Left lung (tissue), 10 donors: ENCODE data around the gene POU3F1. TPM values are rescaled to one million over a fixed set of nuclear protein-coding genes. Genes with fewer than 3 reads are reported as not detected.

Experiments
- ATAC-seq: fragments of 200-7000 bp; cut with Tn5 transposase; one replicate; pipeline ENCODE4 v1.9.1; 2020; ENCODE audit warnings: moderate library complexity
- DNase-seq, 4 donors: peaks; one replicate each; pipeline ENCODE4 v3.0.0-alpha.2; 2013 to 2020
- H3K27ac ChIP-seq, 2 donors: fragments of 200-600 bp; sonication (generic) in 1 of 2; one replicate each; pipeline versions ENCODE4 v1.5.0 to v1.8.0; 2020 to 2021
- H3K27me3 ChIP-seq, 2 donors: fragments of 200-600 bp; sonication (generic) in 1 of 2; one replicate each; pipeline versions ENCODE4 v1.5.0 to v1.8.0; 2020 to 2021
- H3K36me3 ChIP-seq, 2 donors: fragments of 200-600 bp; sonication (generic) in 1 of 2; one replicate each; pipeline versions ENCODE4 v1.5.0 to v1.8.0; 2020 to 2021
- H3K4me1 ChIP-seq, 2 donors: fragments of 200-600 bp; one replicate each; pipeline ENCODE4 v1.8.0; 2021
- H3K4me3 ChIP-seq, 2 donors: fragments of 200-600 bp; sonication (generic) in 1 of 2; one replicate each; pipeline versions ENCODE4 v1.5.0 to v1.8.0; 2020 to 2021; ENCODE audit warnings: mild to moderate bottlenecking in 1 of 2
- H3K9me3 ChIP-seq, 2 donors: fragments of 200-600 bp; sonication (generic) in 1 of 2; one replicate each; pipeline versions ENCODE4 v1.5.0 to v1.8.0; 2020 to 2021
- intact Hi-C, 2 donors: fragments of 100-400 bp; cut with DNase I; formaldehyde crosslinking; loops; one replicate each; pipeline versions ENCODE4 v1.11.2 to v1.14.2; 2022
- polyA plus RNA-seq, 6 donors: library from polyadenylated mRNA; unstranded; fragments of 120-200 nt; gene quantifications; one replicate each; pipeline ENCODE4 v1.2.1, GENCODE V29; 2013; ENCODE audit not compliant: insufficient read length in 6 of 6
- total RNA-seq, 2 donors: library from RNA; stranded (reverse); fragmentation: NEBNext Ultra II Directional; extraction: Animal tissue kit (Norgen Biotek cat#: 25700); gene quantifications; one replicate each; pipeline ENCODE4 v1.2.1, GENCODE V29; 2021
- TF ChIP-seq, protein P1 (sequence below), 2 donors: fragments of 200-600 bp; sonication (generic) in 1 of 2; IDR thresholded peaks; one replicate each; pipeline versions ENCODE4 v1.5.0 to v1.8.0; 2021; ENCODE audit warnings: antibody characterized with exemption in 2 of 2
- donor health status: DM: no; HTN: yes; CAD: no.
- donor health status: DM: no; HTN: no; CAD: no.

POU3F1 gene
- total and polyA plus RNA-seq, 8 donors, result 0.08 to 0.28 (median 0.13) TPM; not detected in 4

DNA sequence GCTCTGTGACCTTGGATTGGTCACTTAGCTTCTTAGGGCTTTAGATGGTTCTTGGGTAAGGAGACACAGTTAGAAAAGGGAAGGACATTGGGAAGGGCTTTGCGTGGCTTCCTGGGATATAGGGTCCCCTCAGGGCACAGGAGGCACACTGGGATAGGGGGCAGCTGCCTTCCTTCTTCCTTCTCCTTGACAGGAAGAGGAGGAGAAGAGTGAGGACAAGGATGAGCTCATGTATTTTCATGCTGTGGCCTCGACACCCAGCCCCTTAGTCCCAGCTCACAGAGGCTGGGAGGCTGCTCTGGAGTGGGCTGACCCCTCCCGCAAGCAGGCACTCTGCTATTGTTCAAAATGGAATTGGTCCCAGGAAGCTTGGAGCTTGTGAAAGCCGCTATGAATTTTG is 45.7 kb upstream of the POU3F1 start:
- ATAC-seq, result no peak
- TF ChIP-seq, protein P1, sequence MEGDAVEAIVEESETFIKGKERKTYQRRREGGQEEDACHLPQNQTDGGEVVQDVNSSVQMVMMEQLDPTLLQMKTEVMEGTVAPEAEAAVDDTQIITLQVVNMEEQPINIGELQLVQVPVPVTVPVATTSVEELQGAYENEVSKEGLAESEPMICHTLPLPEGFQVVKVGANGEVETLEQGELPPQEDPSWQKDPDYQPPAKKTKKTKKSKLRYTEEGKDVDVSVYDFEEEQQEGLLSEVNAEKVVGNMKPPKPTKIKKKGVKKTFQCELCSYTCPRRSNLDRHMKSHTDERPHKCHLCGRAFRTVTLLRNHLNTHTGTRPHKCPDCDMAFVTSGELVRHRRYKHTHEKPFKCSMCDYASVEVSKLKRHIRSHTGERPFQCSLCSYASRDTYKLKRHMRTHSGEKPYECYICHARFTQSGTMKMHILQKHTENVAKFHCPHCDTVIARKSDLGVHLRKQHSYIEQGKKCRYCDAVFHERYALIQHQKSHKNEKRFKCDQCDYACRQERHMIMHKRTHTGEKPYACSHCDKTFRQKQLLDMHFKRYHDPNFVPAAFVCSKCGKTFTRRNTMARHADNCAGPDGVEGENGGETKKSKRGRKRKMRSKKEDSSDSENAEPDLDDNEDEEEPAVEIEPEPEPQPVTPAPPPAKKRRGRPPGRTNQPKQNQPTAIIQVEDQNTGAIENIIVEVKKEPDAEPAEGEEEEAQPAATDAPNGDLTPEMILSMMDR (IDR thresholded peaks at IDR 0.05), result no peak
- intact Hi-C loops, result no loop called here

DNA sequence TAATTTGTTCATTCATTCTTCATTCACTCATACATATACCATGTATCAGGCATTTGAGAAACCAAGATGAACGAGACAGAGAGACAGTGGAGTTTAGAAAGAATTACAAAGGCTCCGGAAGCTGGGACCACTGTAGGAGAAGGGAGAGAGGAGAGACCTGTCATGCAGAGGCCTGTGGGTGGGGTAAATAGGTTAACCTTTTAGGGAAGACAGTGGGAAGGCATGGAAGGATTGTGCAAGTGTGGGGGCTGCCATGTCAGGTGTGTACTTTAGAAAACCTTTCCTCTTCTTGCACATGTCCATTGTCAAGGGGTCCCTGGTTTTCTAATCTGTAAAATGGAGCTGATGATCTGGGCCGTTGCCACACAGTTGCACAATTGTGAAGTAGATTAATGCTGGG is 44.2 kb upstream of the POU3F1 start:
- TF ChIP-seq, protein P1 (IDR thresholded peaks at IDR 0.05), result no peak
- Histone ChIP-seq H3K36me3 (no peaks in the 10 kb centered on the region), H3K4me3 (no peak overlapping the region), H3K4me1 (no peaks in the 10 kb centered on the region), H3K27me3 (peaks cover 0 to 50% of the 10 kb centered on the region in 2 donors), H3K27ac (no peak overlapping the region), H3K9me3 (no peaks in the 10 kb centered on the region)
- no peak for DNase-seq
- intact Hi-C loops, result no loop called here
- ATAC-seq, result no peak

More for the DNA sequence above, 45.7 kb upstream of the POU3F1 start:
- peaks cover 0 to 47% of the 10 kb centered on the region in 2 donors for H3K27me3 ChIP-seq
- no peak overlapping the region for H3K4me3 ChIP-seq
- no peak for DNase-seq
- no peaks in the 10 kb centered on the region for H3K4me1 ChIP-seq
- no peak overlapping the region for H3K27ac ChIP-seq
- no peaks in the 10 kb centered on the region for H3K9me3 ChIP-seq
- H3K36me3 ChIP-seq, result no peaks in the 10 kb centered on the region

DNA sequence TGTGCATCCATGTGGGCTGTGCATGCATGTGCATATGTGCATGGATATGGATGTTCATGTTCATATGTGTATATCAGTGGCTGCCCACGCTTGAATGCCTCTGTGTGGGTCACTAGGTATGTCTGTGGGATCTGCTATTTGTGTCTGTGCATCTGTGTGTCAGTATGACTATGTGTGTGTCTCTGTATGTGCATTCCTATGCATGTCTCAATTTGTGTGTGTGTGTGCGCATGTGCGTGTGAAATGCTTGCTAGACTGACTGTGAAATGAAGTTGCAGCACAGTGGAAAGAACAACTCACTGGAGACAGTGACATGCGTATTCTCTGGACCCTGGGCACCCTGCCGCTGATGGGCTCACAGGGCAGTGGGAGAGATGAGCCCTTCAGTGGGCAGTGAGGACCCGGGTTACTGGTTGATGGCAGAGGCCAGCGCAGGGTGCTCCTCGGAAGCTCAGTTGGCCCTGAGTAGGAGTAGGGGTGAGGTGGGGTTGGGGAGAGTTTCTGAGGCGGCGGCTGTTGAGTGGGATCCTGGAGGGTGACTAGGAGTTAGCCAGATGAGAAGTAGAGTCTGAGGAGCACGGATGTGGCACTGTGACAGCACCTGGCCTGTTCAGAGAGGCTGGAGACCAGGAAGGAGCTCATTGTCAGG is 43.2 kb upstream of the POU3F1 start:
- Histone ChIP-seq H3K4me1 (no peaks in the 10 kb centered on the region), H3K36me3 (no peaks in the 10 kb centered on the region), H3K4me3 (no peak overlapping the region), H3K9me3 (no peaks in the 10 kb centered on the region), H3K27me3 (peaks cover 0 to 47% of the 10 kb centered on the region in 2 donors), H3K27ac (no peak overlapping the region)
- TF ChIP-seq, protein P1 (IDR thresholded peaks at IDR 0.05), result no peak
- ATAC-seq (no peak), DNase-seq (no peak)
- intact Hi-C loops, result no loop called here

DNA sequence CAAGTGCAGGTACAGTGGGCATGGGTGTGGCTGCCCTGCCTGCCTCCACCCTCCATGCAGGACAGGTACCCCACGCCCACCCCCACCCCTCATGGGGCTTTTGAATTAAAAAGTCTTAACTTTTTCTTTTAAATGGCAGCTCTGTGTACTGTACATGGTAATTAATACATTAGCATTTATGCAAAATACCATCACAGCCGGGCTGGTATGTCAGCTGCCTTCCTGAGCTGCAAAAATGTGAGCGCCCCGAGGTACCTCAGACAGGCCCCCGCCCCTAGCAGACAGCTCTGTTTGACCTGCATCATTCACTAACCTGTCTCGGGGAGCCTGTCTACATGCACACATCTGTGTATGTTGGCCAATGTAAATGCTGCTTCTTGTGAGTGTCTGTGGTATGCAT is 42.2 kb upstream of the POU3F1 start:
- H3K27me3 ChIP-seq, result peaks cover 0 to 37% of the 10 kb centered on the region in 2 donors
- H3K9me3 ChIP-seq, result no peaks in the 10 kb centered on the region
- no peaks in the 10 kb centered on the region for H3K36me3 ChIP-seq
- H3K4me1 ChIP-seq, result no peaks in the 10 kb centered on the region
- H3K27ac ChIP-seq, result no peak overlapping the region
- H3K4me3 ChIP-seq, result no peak overlapping the region
- TF ChIP-seq, protein P1 (IDR thresholded peaks at IDR 0.05), result no peak
- ATAC-seq (no peak), DNase-seq (no peak)
- intact Hi-C loops, result no loop called here

- TF ChIP-seq, protein P1 (IDR thresholded peaks at IDR 0.05), result no peak
- peaks cover 0 to 34% of the 10 kb centered on the region in 2 donors for H3K27me3 ChIP-seq
- DNase-seq (no peak), ATAC-seq (no peak)
- intact Hi-C loops, result no loop called here
- no peak overlapping the region for H3K27ac ChIP-seq
- no peaks in the 10 kb centered on the region for H3K36me3 ChIP-seq
- no peaks in the 10 kb centered on the region for H3K9me3 ChIP-seq
- no peaks in the 10 kb centered on the region for H3K4me1 ChIP-seq
- no peak overlapping the region for H3K4me3 ChIP-seq
These were observed 41.8 kb upstream of the POU3F1 start for GRCh38 chr1:38088366-38088765.
